ENCODE data around the gene RNASEH2A.
A peak's percentile ranks its signal among the peaks of the same experiment; 100 is the strongest.

The RNASEH2A gene

GRCh38 chr19:12825254-12826131, 19.1 kb downstream of the RNASEH2A start:
- H3K9me3 ChIP-seq (ENCODE audit: control extremely low read depth in 1 of 5, control insufficient read depth in 4 of 5, insufficient read depth in 2 of 5, low read depth in 1 of 5, low read length in 4 of 5) = no peaks in the 10 kb centered on the region
- no peaks in the 10 kb centered on the region for H3K36me3 ChIP-seq (ENCODE audit: control insufficient read depth in 4 of 4, insufficient read depth in 4 of 4, low read length in 3 of 4)
- 5% methylated on average over 40 of the region's 46 CpGs for WGBS (ENCODE audit: insufficient coverage)
- POLR2A ChIA-PET = interaction anchor here (0.6 kb wide), 1 partner anchor 23 kb away, joined by 3 read pairs; no protein-coding TSS in a partner anchor
- H3K27ac ChIP-seq (ENCODE audit: insufficient read depth in 1 of 2, low read depth in 1 of 2, low read length in 2 of 2, poor library complexity in 1 of 2, severe bottlenecking in 2 of 2) = no peak overlapping the region
- peaks cover 0 to 18% (median 5%) of the 10 kb centered on the region in 5 experiments for H3K27me3 ChIP-seq (replicated peaks in 2 of 5; ENCODE audit: control insufficient read depth in 4 of 5, insufficient read depth in 5 of 5, low read length in 4 of 5)
- H3K4me1 ChIP-seq (ENCODE audit: control extremely low read depth in 1 of 4, control insufficient read depth in 4 of 4, insufficient read depth in 4 of 4, low read length in 3 of 4) = peaks cover 0 to 17% (median 6%) of the 10 kb centered on the region in 4 experiments
- DNase-seq = peak; percentile 51 to 71 (median 67)
- CTCF ChIA-PET = interaction anchor here (0.6 to 2.9 kb wide), 11 partner anchors 10 to 92 kb away, joined by 3 to 9 read pairs (median 3); no protein-coding TSS in a partner anchor
- H3K4me3 ChIP-seq (ENCODE audit: control insufficient read depth in 1 of 7, extremely low read depth in 1 of 7, insufficient read depth in 4 of 7, low read depth in 2 of 7, low read length in 6 of 7) = peak overlapping the region in 3 of 7 experiments; percentile 20 to 65 (median 38)

GRCh38 chr19:12828494-12828893, 22.1 kb downstream of the RNASEH2A start:
- H3K27ac ChIP-seq (ENCODE audit: insufficient read depth in 1 of 2, low read depth in 1 of 2, low read length in 2 of 2, poor library complexity in 1 of 2, severe bottlenecking in 2 of 2) = no peak overlapping the region
- ChIA-PET CTCF (interaction anchor here (0.6 to 2.2 kb wide), 11 partner anchors 9 to 1162 kb away, joined by 3 to 13 read pairs (median 3); partner anchors contain the start of genes FBXW9, JUNB and MAST1), POLR2A (interaction anchor here (0.7 kb wide), 1 partner anchor 22 kb away, joined by 4 read pairs; no protein-coding TSS in a partner anchor)
- peak overlapping the region in 2 of 7 experiments; percentile 22 to 45 for H3K4me3 ChIP-seq (ENCODE audit: control insufficient read depth in 1 of 7, extremely low read depth in 1 of 7, insufficient read depth in 4 of 7, low read depth in 2 of 7, low read length in 6 of 7)
- peak; percentile 77 to 85 (median 84) for DNase-seq
- H3K4me1 ChIP-seq (ENCODE audit: control extremely low read depth in 1 of 4, control insufficient read depth in 4 of 4, insufficient read depth in 4 of 4, low read length in 3 of 4) = peaks cover 0 to 24% (median 9%) of the 10 kb centered on the region in 4 experiments
- peaks cover 8 to 47% (median 17%) of the 10 kb centered on the region in 5 experiments for H3K27me3 ChIP-seq (replicated peaks in 2 of 5; ENCODE audit: control insufficient read depth in 4 of 5, insufficient read depth in 5 of 5, low read length in 4 of 5)
- H3K36me3 ChIP-seq (ENCODE audit: control insufficient read depth in 4 of 4, insufficient read depth in 4 of 4, low read length in 3 of 4) = no peaks in the 10 kb centered on the region
- WGBS (ENCODE audit: insufficient coverage) = 10% methylated on average over 13 of the region's 23 CpGs
- no peaks in the 10 kb centered on the region for H3K9me3 ChIP-seq (ENCODE audit: control extremely low read depth in 1 of 5, control insufficient read depth in 4 of 5, insufficient read depth in 2 of 5, low read depth in 1 of 5, low read length in 4 of 5)

- no peak for DNase-seq
- Histone ChIP-seq H3K4me1 (ENCODE audit: control extremely low read depth in 1 of 4, control insufficient read depth in 4 of 4, insufficient read depth in 4 of 4, low read length in 3 of 4) (peaks cover 0 to 27% (median 16%) of the 10 kb centered on the region in 4 experiments), H3K4me3 (ENCODE audit: control insufficient read depth in 1 of 7, extremely low read depth in 1 of 7, insufficient read depth in 4 of 7, low read depth in 2 of 7, low read length in 6 of 7) (no peak overlapping the region), H3K27me3 (replicated peaks in 2 of 5; ENCODE audit: control insufficient read depth in 4 of 5, insufficient read depth in 5 of 5, low read length in 4 of 5) (peaks cover 11 to 90% (median 37%) of the 10 kb centered on the region in 5 experiments), H3K27ac (ENCODE audit: insufficient read depth in 1 of 2, low read depth in 1 of 2, low read length in 2 of 2, poor library complexity in 1 of 2, severe bottlenecking in 2 of 2) (no peak overlapping the region), H3K9me3 (ENCODE audit: control extremely low read depth in 1 of 5, control insufficient read depth in 4 of 5, insufficient read depth in 2 of 5, low read depth in 1 of 5, low read length in 4 of 5) (no peaks in the 10 kb centered on the region), H3K36me3 (ENCODE audit: control insufficient read depth in 4 of 4, insufficient read depth in 4 of 4, low read length in 3 of 4) (no peaks in the 10 kb centered on the region)
- 0% methylated on average over 3 of the region's 5 CpGs for WGBS (ENCODE audit: insufficient coverage)
- ChIA-PET CTCF (no interaction called here), POLR2A (no interaction called here)
These were observed 27.0 kb downstream of the RNASEH2A start for GRCh38 chr19:12833418-12833737.

DNA sequence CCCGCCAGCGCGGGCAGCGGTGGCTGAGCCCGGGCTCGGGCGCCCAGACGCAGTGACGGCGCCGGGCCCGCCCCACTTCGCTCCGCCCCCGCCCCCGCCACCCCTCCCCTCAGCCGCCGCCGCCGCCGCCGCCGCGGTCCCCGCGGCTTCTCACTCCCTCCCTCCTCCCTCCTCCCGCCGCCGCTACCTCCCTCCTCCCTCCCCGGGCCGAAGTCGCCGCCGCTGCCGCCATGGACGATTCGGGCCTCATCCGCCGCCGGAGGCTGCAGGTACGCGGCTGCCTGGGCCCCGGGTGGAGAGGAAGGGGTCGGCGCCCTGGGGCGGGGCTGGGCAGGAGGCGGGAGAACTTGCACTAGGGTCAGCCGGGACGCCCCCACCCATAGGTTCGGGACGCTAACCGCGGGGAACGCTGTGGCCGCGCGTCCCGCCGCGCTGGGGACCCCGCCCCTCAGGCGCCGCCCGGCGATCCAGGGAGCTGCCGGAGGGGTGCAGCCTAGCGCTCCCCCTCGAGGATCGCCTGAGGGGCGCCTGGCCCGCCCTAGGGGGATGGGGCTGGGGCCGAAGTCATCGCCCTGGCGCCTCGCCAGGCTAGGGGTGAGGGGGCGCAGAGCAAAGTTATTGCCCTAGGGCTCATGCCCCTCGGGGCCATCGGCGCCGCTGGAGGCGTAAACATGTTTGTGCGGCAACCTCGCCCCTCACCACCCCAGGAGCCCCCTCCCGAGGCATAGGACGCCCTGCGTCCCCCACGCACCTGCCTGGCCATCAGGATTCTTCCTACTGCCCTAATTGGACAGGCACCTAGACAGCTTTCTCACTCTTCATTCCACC, 27.6 kb downstream of the RNASEH2A start:
- CTCF ChIA-PET = interaction anchor here (0.9 kb wide), 1 partner anchor 10 kb away, joined by 3 read pairs; no protein-coding TSS in a partner anchor
- peak in 1 of 3 donors; percentile 49 for DNase-seq
- Histone ChIP-seq H3K36me3 (ENCODE audit: control insufficient read depth in 4 of 4, insufficient read depth in 4 of 4, low read length in 3 of 4) (no peaks in the 10 kb centered on the region), H3K9me3 (ENCODE audit: control extremely low read depth in 1 of 5, control insufficient read depth in 4 of 5, insufficient read depth in 2 of 5, low read depth in 1 of 5, low read length in 4 of 5) (no peaks in the 10 kb centered on the region), H3K27me3 (replicated peaks in 2 of 5; ENCODE audit: control insufficient read depth in 4 of 5, insufficient read depth in 5 of 5, low read length in 4 of 5) (peaks cover 11 to 92% (median 37%) of the 10 kb centered on the region in 5 experiments), H3K4me1 (ENCODE audit: control extremely low read depth in 1 of 4, control insufficient read depth in 4 of 4, insufficient read depth in 4 of 4, low read length in 3 of 4) (peaks cover 0 to 30% (median 18%) of the 10 kb centered on the region in 4 experiments), H3K27ac (ENCODE audit: insufficient read depth in 1 of 2, low read depth in 1 of 2, low read length in 2 of 2, poor library complexity in 1 of 2, severe bottlenecking in 2 of 2) (no peak overlapping the region), H3K4me3 (ENCODE audit: control insufficient read depth in 1 of 7, extremely low read depth in 1 of 7, insufficient read depth in 4 of 7, low read depth in 2 of 7, low read length in 6 of 7) (peak overlapping the region in 6 of 7 experiments; percentile 1 to 64 (median 41))
- POLR2A ChIA-PET = no interaction called here
- 2% methylated on average over 50 of the region's 87 CpGs for WGBS (ENCODE audit: insufficient coverage)

DNA sequence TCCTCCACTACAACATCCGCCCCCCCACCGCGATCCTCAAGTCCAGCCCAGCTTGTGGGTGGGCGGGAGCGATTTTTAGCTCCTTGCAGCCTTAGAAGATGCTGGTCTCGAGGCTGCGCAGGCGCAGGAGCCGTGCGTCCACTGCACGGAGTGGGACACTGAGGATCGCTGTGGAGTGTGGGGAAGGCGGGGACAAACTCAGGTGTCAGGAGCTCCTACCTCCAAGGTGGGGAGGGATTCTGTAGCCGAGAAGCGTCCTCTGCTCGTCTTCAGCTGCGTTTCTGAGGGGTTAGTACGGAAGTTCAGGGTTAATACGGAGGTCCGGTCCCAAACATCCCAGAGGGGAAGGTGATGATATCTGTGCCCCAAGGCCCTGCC, 28.2 kb downstream of the RNASEH2A start, which contains the start of gene RTBDN:
RTBDN (minus strand) TSS at position 14 of the 378 bp plus-strand sequence. CDS start 4,600 bp downstream, outside the sequence.
- CTCF ChIA-PET = interaction anchor here (0.9 kb wide), 1 partner anchor 10 kb away, joined by 3 read pairs; no protein-coding TSS in a partner anchor

DNA sequence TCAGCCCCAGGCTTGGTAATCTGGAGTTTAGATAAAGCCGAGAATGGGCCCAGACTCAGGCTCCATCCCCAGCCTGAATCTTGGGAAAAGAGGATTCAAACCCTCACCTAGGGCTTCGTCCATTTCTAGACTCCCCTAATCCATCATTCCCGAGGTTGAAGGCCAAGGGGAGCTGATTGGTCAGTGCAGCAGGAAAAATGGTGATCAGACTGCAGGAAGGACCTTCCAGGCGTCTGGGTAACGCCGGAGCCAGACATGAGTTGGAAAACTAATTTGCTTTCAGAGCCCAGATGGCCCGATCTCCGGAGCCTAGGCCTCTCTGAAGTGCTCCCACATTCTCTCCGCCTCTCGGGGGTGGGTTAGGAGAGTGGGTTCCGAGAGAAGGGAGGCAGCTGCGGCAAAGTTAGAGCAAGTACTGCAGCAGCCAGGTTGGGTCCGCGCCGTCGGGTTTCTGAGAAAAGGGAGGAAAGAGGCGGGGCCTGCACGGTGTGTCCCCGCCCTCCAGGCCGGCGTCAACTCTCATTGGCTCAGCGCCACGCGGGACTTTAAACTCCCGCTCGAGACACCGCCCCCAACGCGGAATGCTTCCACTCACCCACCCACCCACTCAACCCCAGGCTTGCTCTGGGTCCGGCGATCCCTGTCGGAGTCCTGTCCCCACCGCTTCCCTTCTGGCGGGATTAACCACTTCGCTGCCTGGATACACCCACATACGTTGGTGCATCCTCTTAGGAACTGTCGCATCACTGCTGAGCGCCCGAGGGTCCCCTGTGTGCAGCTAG, 28.8 kb downstream of the RNASEH2A start:
- Histone ChIP-seq H3K4me3 (ENCODE audit: control insufficient read depth in 1 of 7, extremely low read depth in 1 of 7, insufficient read depth in 4 of 7, low read depth in 2 of 7, low read length in 6 of 7) (no peak overlapping the region), H3K27me3 (replicated peaks in 2 of 5; ENCODE audit: control insufficient read depth in 4 of 5, insufficient read depth in 5 of 5, low read length in 4 of 5) (peaks cover 20 to 96% (median 42%) of the 10 kb centered on the region in 5 experiments), H3K36me3 (ENCODE audit: control insufficient read depth in 4 of 4, insufficient read depth in 4 of 4, low read length in 3 of 4) (no peaks in the 10 kb centered on the region), H3K4me1 (ENCODE audit: control extremely low read depth in 1 of 4, control insufficient read depth in 4 of 4, insufficient read depth in 4 of 4, low read length in 3 of 4) (peaks cover 0 to 32% (median 20%) of the 10 kb centered on the region in 4 experiments), H3K9me3 (ENCODE audit: control extremely low read depth in 1 of 5, control insufficient read depth in 4 of 5, insufficient read depth in 2 of 5, low read depth in 1 of 5, low read length in 4 of 5) (no peaks in the 10 kb centered on the region), H3K27ac (ENCODE audit: insufficient read depth in 1 of 2, low read depth in 1 of 2, low read length in 2 of 2, poor library complexity in 1 of 2, severe bottlenecking in 2 of 2) (no peak overlapping the region)
- DNase-seq = peak in 2 of 3 donors; percentile 61 to 67
- ChIA-PET POLR2A (no interaction called here), CTCF (interaction anchor here (0.9 kb wide), 1 partner anchor 11 kb away, joined by 3 read pairs; no protein-coding TSS in a partner anchor)
- 11% methylated on average over 23 of the region's 39 CpGs for WGBS (ENCODE audit: insufficient coverage)

More for the DNA sequence above, 28.2 kb downstream of the RNASEH2A start, which contains the start of gene RTBDN:
- peaks cover 17 to 96% (median 41%) of the 10 kb centered on the region in 5 experiments for H3K27me3 ChIP-seq (replicated peaks in 2 of 5; ENCODE audit: control insufficient read depth in 4 of 5, insufficient read depth in 5 of 5, low read length in 4 of 5)
- no peaks in the 10 kb centered on the region for H3K36me3 ChIP-seq (ENCODE audit: control insufficient read depth in 4 of 4, insufficient read depth in 4 of 4, low read length in 3 of 4)
- H3K4me1 ChIP-seq (ENCODE audit: control extremely low read depth in 1 of 4, control insufficient read depth in 4 of 4, insufficient read depth in 4 of 4, low read length in 3 of 4) = peaks cover 0 to 32% (median 20%) of the 10 kb centered on the region in 4 experiments
- 12% methylated on average over 20 of the region's 20 CpGs for WGBS (ENCODE audit: insufficient coverage)
- H3K27ac ChIP-seq (ENCODE audit: insufficient read depth in 1 of 2, low read depth in 1 of 2, low read length in 2 of 2, poor library complexity in 1 of 2, severe bottlenecking in 2 of 2) = no peak within 1 kb of the TSS
- POLR2A ChIA-PET = no interaction called here
- H3K9me3 ChIP-seq (ENCODE audit: control extremely low read depth in 1 of 5, control insufficient read depth in 4 of 5, insufficient read depth in 2 of 5, low read depth in 1 of 5, low read length in 4 of 5) = no peaks in the 10 kb centered on the region
- no peak for DNase-seq
- H3K4me3 ChIP-seq (ENCODE audit: control insufficient read depth in 1 of 7, extremely low read depth in 1 of 7, insufficient read depth in 4 of 7, low read depth in 2 of 7, low read length in 6 of 7) = peak within 1 kb of the TSS in 6 of 7 experiments; percentile 1 to 64 (median 41)
